Activated CD4-positive, CD25-positive, alpha-beta regulatory T cell treated with anti-CD3 and anti-CD28 coated beads, Interleukin-2, amount 50 U/mL, for 72 hours (primary cell): ENCODE measurements around the gene OIP5.
A peak's percentile ranks its signal among the peaks of the same experiment; 100 is the strongest.
"Not testable (repeated sequence)": the region's sequence is repeated elsewhere in the genome, so short reads cannot be mapped to it uniquely, and the experiment has no call there.

Source experiments
- DNase-seq: peaks from one replicate; pipeline ENCODE4 v3.0.0; 2021

OIP5 gene

DNA sequence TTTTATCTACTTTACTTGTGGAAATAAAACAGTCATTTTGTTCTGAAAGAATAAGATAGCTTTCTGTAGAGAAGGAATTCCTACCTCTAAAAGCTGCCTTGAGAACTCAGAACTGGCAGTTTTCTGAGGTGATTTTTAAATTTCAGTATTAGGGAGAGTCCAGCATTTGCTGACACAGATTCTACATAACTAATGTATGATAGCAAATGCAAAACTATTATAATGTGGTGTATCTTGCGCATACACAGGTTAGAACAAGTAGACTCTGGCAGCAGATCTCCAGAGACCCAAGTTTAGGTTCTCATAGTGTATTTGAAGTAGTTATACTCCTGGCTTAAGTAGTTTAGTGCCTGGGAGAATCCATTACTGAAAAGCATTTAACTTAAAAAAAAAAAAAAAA is 30.8 kb downstream of the OIP5 start:
- DNase-seq = no peak

DNA sequence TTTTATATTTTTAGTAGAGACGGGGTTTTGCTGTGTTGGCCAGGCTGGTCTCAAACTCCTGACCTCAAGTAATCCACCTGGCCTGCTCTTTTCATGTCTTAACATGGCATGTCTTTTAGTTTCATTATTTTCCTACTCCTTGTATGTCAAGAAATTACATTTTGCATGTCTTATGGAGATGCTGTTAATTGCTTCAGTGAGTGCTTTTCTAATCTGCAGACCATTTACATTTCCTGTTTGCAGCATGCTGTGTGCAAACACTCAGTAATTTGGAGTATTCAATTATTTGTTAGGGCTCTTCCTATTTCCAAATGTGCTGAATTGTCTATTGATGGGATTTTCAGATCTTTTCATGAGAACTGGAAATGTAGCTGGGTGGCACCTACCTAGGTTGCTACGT is 31.3 kb downstream of the OIP5 start:
- DNase-seq = not testable (repeated sequence)

DNA sequence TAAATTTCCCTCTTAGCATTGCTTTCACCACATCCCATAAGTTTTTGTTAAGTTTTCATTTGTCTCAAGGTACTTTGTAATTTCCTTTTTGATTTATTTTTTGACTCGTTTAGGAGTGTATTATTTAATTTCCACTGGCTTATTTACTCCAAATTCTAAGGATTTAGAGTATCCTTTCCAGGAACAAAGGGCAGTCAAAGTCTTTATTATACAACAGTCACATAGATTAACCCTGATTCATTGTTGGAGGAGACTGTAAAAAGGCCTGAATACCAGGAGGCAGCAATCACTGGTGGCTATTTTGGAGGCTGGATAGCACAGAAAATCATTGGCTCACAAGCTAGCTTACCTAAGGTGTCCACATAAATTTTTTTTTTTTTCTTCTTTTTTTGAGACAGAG is 39.9 kb downstream of the OIP5 start:
- no peak for DNase-seq

DNA sequence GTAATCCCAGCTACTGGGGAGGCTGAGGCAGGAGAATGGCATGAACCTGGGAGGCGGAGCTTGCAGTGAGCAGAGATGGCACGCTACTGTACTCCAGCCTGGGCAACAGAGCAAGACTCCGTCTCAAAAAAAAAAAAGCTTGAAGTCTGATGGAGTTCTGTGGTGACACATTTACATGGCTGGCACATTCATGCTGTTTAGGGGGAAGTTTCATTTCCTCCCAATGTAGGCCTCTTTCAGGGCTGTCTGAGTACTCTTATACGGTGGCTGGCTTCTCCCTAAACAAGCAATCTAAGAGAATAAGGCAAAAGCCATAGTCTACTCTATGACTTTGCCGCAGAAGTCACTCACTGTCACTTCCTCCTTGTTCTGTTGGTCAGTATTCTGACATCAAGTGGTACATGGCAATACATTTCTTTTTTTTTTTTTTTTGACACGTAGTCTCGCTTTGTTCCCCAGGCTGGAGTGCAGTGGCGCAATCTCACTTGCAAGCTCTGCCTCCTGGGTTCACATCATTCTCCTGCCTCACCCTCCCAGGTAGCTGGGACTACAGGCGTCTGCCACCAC is 41.2 kb downstream of the OIP5 start:
- no peak for DNase-seq

DNA sequence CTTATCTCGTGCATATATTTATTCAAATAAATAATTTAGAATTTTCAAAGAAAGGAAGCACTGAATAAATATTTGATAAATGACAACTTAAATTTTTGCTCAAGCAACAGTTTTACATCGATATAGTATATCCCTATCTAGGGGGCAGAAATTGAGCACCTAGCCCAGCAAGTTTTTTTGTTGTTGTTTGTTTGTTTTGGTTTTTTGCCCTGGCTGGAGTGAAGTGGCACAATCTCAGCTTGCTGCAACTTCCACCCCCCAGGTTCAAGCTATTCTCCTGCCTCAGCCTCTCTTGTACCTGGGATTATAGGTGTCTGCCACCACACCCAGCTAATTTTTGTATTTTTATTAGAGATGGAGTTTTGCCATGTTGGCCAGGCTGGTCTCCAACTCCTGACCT is 42.4 kb downstream of the OIP5 start:
- no peak for DNase-seq

DNA sequence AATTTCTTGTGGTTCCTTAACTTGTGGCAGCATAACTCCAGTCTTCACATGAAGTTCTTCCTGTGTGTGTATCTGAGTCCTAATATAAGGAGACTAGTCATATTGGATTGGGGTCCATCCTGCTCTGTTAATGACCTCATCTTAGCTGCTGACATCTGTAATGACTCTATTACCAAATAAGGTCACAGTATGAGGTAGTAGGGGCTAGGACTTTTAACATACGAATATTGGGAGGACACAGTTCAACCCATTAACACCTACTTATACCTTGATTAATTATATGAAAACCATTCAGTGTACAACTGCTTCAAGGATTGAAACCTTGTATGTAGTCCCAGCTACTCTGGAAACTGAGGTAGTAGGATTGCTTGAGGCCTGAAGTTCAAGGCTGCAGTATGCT is 43.9 kb downstream of the OIP5 start:
- DNase-seq = no peak

DNA sequence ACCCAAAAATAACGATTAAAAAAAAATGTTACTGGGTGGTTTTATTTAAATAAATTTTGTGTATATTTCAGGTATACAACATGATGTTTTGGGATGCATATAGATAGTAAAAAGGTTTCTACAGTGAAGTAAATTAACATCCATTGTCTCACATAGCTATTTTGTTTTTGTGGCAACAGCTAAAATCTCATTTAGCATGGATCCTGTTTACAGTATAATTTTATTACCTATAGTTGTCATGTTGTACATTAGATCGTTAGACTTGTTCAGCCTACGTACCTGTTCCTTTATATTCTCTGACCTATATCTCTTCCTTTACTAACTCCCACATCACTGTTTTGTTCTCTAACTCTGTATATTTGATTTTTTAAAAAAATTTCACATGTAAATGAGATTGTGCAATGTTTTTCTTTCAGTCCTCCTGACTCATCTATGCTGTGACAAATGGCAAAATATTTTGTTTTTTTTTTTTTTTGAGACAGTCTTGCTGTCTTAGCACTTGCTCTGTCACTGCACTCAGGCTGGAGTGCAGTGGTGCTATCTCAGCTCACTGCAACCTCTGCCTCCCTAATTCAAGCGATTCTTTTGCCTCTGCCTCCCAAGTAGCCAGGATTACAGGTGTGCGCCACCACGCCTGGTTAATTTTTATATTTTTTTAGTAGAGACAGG is 45.6 kb downstream of the OIP5 start:
- DNase-seq = no peak

DNA sequence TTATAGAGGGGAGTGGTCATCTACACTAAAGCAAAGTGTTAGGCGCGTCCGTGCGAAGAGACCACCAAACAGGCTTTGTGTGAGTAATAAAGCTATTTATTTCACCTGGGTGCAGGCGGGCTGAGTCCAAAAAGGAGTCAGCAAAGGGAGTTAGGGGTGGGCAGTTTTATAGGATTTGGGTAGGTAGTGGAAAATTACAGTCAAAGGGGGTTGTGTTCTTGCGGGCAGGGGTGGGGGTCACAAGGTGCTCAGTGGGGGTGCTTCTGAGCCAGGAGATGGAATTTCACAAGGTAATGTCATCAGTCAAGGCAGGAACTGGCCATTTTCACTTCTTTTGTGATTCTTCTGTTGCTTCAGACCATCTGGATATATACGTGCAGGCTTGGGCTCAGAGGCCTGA is 47.1 kb downstream of the OIP5 start:
- no peak for DNase-seq

DNA sequence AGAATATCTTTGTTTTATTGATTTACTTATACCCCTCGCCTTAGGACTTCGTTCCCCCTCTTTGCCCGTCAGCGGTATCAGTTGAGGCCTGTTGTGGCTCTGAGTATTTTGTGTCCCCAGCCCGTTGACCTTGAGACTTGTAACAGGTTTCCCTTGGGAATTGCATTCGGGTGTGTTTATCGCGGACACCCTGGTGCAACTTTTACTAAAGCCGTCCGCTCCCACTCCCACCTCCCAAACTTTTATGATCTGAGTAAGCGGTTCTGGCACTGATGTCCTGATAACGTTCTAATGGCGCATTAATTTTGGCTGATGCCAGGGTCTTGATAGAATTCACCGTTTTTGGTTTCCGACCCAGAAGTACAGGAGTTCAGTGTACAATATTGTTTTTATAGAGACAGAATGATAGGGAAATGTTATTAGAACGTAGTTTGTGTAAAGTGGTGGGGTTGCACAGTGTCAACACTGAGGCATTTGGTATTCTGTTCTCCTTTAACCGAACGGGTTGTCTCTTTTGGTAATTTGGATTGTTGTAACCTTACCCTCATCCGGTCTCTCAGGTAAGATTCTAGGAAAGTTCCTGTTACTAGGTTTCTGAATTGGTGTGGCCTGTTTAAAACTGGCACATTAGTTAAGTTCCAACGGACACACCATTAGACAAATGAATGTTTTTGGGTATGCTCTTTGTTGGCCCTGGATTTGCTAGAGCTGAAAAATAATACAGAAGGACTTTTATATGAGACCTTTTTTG is 47.8 kb downstream of the OIP5 start:
- no peak for DNase-seq

DNA sequence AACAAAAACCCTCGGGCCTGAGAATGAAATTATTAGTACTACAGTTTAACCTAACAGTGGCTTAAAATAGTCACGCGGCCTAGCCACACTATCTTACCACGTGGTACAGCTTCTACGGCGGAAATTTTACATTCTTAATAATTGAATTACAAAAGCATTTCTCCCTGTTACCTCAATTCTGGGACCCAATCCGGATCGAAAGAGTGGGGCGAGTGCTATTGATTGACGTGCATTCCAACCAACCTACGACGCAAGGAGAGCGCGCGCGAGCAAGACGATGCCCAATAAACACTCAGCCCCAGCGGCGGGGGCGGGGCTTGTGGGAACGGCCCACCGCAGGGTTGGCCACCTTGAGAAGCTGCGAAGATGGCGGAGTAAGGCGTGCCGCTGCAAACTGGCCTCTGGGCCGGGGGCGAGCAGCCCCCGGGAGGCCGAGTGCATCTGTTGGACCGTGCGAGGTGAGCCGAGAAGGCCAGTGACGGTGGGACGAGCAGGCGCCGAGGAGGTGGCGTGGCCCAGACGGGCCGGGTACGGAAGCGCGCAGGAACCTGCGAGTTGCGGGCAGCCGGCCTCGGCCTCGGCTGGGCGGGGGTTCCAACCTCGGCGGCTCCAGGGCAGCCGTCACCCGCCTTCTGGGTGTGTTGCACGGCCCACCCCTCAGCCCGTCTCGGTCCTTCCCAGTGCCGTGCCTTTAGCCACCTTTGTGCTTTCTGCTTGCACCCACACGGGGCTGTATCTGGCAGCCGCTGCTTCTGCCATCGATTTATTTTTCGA is 48.6 kb downstream of the OIP5 start:
- DNase-seq = peak; percentile 97

DNA sequence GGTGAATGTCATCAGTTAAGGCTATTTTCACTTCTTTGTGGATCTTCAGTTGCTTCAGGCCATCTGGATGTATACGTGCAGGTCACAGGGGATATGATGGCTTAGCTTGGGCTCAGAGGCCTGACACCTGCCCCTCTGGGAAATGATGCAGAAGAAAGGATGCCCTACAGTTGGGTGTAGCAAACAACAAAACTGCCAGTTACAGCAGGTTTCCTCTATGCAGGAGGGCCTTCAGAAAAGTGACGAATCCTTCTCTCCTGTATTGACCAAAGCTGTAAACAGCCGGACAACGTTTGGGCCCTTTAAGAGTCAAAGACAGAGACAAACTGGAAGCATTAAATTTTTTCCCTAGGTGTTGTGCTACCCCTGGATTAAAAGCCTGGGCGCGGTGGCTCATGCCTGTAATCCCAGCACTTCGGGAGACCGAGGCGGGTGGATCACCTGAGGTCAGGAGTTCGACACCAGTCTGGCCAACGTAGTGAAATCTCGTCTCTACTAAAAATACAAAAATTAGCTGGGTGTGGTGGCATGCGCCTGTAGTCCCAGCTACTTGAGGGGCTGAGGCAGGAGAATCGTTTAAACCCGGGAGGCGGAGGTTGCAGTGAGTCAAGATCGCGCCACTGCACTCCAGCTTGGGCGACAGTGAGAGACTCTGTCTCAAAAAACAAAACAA is 49.3 kb downstream of the OIP5 start:
- not testable (repeated sequence) for DNase-seq

DNA sequence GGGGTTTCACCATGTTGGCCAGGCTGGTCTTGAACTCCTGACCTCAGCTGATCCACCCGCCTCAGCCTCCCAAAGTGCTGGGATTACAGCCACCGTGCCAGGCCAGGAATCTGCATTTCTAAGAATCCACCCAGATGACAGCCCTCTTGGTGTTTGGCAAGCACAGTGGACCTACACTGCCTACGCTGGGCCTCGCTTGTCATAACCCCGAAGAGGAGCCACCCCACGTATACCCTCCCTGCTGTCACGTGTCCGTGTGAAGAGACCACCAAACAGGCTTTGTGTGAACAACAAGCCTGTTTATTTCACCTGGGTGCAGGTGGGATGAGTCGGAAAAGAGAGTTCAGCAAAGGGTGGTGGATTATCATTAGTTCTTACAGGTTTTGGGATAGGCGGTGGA is 50.0 kb downstream of the OIP5 start:
- not testable (repeated sequence) for DNase-seq

DNA sequence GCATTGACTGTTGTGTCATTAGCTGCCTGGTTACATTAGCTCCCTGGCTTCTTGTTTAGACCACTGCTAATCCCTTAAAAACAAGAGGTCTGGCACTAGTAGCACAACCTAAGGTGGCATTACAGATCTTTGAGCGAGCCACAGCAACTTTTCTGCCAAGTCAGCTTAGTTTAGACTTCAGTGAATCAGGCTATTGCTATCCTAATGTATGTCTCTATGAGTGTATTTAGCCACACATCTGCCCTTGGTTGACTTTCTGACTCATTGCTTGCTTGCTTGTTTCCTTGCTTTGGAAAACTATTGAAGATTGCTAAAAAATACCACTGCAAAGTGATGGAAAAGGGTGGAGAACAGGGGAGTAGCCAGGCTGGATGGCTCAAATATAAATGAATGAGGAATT is 51.2 kb downstream of the OIP5 start:
- no peak for DNase-seq

DNA sequence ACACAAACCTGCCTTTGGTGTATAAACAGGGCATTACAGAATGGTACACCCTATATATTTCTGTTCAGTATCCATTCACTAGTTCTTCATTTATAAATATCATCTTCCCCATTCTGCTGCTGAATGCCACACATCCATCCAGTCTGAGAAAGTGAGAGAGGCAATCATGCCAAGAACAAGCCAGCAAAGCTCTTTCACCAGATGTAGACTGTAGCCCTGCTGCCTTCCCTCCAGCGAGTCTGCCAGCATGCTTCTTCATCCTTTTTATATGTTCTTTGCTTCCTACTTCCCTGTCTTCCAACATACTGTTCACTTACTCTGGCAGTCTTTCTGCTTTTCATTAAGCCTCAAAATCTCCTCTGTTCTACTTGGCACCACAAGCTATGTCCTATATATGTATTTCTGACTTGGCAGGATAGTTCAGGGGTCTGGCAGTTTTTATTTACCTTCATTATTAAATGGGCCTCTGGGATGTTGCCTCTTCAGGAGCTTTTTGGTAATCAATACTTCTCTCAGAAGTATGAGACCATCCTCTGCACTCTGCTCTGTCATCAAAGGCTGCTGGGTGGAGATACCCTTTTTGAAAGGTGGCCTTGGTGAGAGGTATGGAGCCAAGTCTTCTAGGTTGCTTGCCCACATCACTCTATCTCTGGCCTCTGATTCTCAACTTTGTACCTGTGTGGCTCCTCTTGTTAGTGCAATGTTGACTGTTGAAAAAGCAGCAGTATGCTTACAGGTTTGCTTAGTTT is 52.7 kb downstream of the OIP5 start:
- no peak for DNase-seq

DNA sequence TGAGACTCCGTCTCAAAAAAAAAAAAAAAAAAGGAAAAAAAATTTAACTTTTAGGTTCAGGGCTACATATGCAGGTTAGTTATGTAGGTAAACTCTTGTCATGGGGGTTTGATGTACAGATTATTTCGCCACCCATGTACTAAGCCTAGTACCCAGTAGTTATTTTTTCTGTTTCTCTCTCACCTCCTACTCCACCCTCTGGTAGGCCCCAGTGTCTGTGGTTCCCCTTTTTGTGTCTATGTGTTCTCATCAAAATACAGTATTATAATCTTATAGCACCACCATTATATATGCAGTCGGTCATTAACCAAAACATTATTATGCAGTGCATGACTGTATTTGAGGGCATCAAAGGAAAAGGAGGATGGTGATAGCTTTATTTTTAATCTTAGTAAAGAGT is 54.1 kb downstream of the OIP5 start:
- DNase-seq = no peak

DNA sequence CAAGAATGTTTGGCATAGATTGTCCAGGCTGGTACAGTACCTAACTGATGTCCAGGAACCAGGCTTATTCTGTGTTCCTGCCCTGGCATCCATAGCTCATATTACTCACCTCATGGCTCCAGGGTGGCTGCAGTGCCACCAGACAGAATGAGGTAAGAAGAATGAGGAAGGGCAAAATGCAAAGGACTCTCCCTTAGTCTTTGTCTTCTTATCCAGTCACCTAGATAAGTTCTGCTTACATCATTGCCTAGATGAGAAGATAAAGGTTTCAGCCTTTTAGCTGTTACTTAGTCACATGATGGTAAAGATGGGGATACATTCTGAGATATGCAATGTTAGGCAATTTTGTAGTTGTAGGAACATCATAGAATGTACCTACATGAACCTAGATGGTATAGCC is 55.6 kb downstream of the OIP5 start:
- no peak for DNase-seq

DNA sequence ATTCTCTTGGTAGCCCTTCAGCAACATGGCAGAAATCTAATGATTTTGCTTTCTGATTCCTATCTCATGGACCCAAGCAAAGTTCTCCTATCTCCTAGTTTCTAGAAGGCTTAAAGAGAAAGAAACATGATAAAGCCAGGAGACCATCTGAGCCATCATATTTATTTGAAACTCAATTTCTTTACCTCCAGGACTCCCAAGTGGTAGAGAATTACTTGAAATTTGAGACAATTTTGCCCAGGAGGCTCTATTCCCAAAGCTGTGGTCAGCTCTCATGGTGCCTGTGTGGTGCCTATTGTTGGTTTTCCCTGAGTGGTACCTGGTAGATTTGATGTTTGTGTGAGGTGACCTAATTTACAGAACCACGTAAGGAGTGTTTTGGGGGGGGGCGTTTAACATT is 62.5 kb downstream of the OIP5 start:
- no peak for DNase-seq

DNA sequence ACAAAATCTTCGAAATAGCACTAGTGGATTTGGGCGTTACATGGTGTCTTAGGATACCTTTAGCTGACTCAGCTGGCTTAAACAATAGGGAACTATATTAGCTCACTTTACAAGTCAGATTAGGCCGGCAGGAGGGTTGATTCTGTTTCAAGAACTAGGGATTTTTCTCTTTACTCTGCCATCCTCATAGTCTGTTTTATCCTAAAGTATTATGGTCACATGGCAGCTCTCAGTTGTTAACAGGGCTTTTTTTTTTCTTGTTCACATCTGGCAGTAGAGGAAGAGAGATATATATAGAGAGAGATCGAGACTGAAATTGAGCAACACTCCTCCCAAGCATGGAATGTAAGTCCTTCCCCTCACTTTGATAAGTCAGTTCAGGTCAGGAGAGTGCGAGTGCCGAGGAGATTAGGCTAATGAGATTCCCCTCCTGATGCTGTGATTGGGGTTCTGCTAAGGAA is 68.5 kb downstream of the OIP5 start:
- DNase-seq = no peak

DNA sequence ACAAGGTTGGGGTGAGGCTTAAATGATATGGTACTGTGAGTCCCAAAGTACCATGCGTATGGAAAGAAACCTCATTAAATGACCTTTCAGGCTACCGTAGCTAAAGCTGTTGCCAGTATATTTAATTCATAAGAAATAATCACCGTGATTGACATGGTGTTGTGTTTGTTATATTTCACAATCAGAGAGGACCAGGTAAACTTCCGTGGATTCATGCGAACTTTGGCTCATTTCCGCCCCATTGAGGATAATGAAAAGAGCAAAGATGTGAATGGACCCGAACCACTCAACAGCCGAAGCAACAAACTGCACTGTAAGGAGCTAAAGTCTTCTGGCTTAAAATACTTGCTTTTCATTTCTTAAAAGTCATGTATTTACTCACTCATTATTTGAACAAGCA is 69.8 kb downstream of the OIP5 start:
- DNase-seq = no peak

DNA sequence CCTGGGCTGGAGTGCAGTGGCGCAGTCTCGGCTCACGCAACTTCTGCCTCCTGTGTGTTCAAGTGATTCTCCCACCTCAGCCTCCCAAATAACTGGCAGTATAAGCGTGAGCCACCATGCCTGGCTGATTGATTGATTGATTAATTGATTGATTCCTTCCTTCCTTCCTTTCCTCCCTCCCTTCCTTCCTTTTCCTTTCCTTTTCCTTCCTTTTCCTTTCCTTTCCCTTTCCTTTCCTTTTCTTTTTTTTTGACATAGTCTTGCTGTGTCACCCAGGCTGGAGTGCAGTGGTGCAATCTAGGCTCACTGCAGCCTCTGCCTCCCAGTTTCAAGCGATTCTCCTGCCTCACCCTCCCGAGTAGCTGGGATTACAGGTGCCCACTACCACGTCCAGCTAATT is 71.5 kb downstream of the OIP5 start:
- not testable (repeated sequence) for DNase-seq

DNA sequence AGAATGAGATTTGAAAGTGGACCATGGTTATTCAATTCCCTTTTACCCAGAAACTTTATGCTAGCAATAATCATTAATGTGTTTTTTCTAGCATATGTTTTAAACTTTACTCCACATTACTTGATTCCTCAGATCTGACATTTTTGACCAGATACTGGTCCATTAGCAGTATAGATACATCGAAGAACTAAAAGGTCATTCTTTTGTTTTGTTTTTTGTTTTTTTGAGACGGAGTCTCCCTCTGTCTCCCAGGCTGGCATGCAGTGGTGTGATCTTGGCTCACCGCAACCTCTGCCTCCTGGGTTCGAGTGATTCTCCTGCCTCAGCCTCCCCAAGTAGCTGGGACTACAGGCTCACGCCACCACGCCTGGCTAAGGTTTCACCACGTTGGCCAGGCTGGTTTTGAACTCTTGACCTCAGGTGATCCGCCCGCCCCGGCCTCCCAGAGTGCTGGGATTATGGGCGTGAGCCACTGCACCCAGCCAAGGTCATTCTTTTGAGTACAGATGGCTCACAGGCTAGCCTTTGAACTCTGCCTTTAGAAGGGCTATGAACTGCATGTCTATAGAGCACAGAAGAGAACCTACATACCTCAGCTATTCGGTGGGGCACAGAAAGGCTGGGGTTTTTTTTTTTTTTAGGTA is 72.7 kb downstream of the OIP5 start:
- no peak for DNase-seq
